HepG2 (cell line): ENCODE data around the gene RFX2. TPM values are rescaled to one million over a fixed set of nuclear protein-coding genes. Genes with fewer than 3 reads are reported as not detected.

Experiments
- AFF4 ChIP-seq: sonication (generic); formaldehyde crosslinking; IDR thresholded peaks from 2 replicates; pipeline ENCODE4 v1.4.0; 2020; ENCODE audit warnings: missing genetic modification reagents
- DNMT1 ChIP-seq: sonication (generic); formaldehyde crosslinking; IDR thresholded peaks from 2 replicates; pipeline ENCODE4 v1.5.1; 2020; ENCODE audit warnings: mild to moderate bottlenecking, missing genetic modification reagents
- ELF3 ChIP-seq: IDR thresholded peaks from 2 replicates; pipeline ENCODE4 v1.6.1; 2016; ENCODE audit warnings: missing genetic modification reagents, missing compliant biosample characterization
- HMG20A ChIP-seq: IDR thresholded peaks from 2 replicates; pipeline ENCODE4 v1.6.1; 2016; ENCODE audit warnings: borderline replicate concordance
- HNRNPK ChIP-seq: fragments of 200-400 bp; formaldehyde crosslinking; IDR thresholded peaks from 2 replicates; pipeline ENCODE4 v1.6.1; 2018; ENCODE audit warnings: low read length, low read depth, moderate library complexity, mild to moderate bottlenecking; ENCODE audit not compliant: poor library complexity, severe bottlenecking
- IRX3 ChIP-seq: sonication (generic); formaldehyde crosslinking; IDR thresholded peaks from 2 replicates; pipeline ENCODE4 v1.8.1; 2023; ENCODE audit warnings: mild to moderate bottlenecking, low read depth, missing genetic modification reagents, borderline replicate concordance
- KDM5B ChIP-seq: sonication (generic); formaldehyde crosslinking; IDR thresholded peaks from 2 replicates; pipeline ENCODE4 v1.4.0; 2020; ENCODE audit warnings: missing genetic modification reagents, mild to moderate bottlenecking, borderline replicate concordance
- NFIB ChIP-seq: sonication (generic); formaldehyde crosslinking; IDR thresholded peaks from 2 replicates; pipeline ENCODE4 v1.9.0; 2021; ENCODE audit warnings: missing genetic modification reagents, mild to moderate bottlenecking, borderline replicate concordance
- PREB ChIP-seq: sonication (generic); formaldehyde crosslinking; IDR thresholded peaks from 2 replicates; pipeline ENCODE4 v1.4.0; 2020; ENCODE audit warnings: missing genetic modification reagents
- SMYD3 ChIP-seq: sonication (generic); formaldehyde crosslinking; IDR thresholded peaks from 2 replicates; pipeline ENCODE4 v1.8.1; 2023; ENCODE audit warnings: mild to moderate bottlenecking, missing genetic modification reagents
- SOX6 ChIP-seq, 2 experiments: fragments of 450-650 bp in 1 of 2; sonication (generic) in 1 of 2; formaldehyde crosslinking in 1 of 2; IDR thresholded peaks; 2 replicates each; pipeline versions ENCODE4 v1.4.0 to v1.6.1; 2017 to 2020; ENCODE audit warnings: antibody characterized with exemption in 1 of 2, mild to moderate bottlenecking in 1 of 2, missing genetic modification reagents in 1 of 2
- SP5 ChIP-seq: IDR thresholded peaks from 2 replicates; pipeline ENCODE4 v1.6.1; 2016; ENCODE audit warnings: low read depth, borderline replicate concordance
- TARDBP ChIP-seq: sonication (generic); formaldehyde crosslinking; IDR thresholded peaks from 2 replicates; pipeline ENCODE4 v1.8.0; 2022; ENCODE audit warnings: mild to moderate bottlenecking, missing genetic modification reagents
- ZBTB26 ChIP-seq: IDR thresholded peaks from 2 replicates; pipeline ENCODE4 v1.6.1; 2016; ENCODE audit warnings: missing compliant biosample characterization, missing genetic modification reagents, borderline replicate concordance
- ZC3H4 ChIP-seq: sonication (generic); formaldehyde crosslinking; IDR thresholded peaks from 2 replicates; pipeline ENCODE4 v1.4.0; 2020; ENCODE audit warnings: missing genetic modification reagents, borderline replicate concordance
- ZNF138 ChIP-seq: sonication (generic); formaldehyde crosslinking; IDR thresholded peaks from 2 replicates; pipeline ENCODE4 v1.5.0; 2020; ENCODE audit warnings: mild to moderate bottlenecking, low read depth, missing genetic modification reagents
- ZNF180 ChIP-seq: sonication (generic); formaldehyde crosslinking; IDR thresholded peaks from 2 replicates; pipeline ENCODE4 v1.4.0; 2020; ENCODE audit warnings: low read depth, missing genetic modification reagents, borderline replicate concordance
- ZNF3 ChIP-seq: IDR thresholded peaks from 2 replicates; pipeline ENCODE4 v1.7.0; 2017; ENCODE audit warnings: inconsistent platforms
- ZNF451 ChIP-seq: sonication (generic); formaldehyde crosslinking; IDR thresholded peaks from 2 replicates; pipeline ENCODE4 v1.5.0; 2020; ENCODE audit warnings: mild to moderate bottlenecking, missing genetic modification reagents
- ZNF629 ChIP-seq: sonication (generic); formaldehyde crosslinking; conservative IDR thresholded peaks from 2 replicates; pipeline ENCODE4 v1.5.0; 2020; ENCODE audit warnings: missing genetic modification reagents
- ZNF740 ChIP-seq: sonication (generic); formaldehyde crosslinking; IDR thresholded peaks from 2 replicates; pipeline ENCODE4 v1.4.0; 2020; ENCODE audit warnings: missing genetic modification reagents
- ZNF768 ChIP-seq: sonication (generic); formaldehyde crosslinking; IDR thresholded peaks from 2 replicates; pipeline ENCODE4 v1.4.0; 2020; ENCODE audit warnings: missing genetic modification reagents
- ZNF792 ChIP-seq: IDR thresholded peaks from 2 replicates; pipeline ENCODE4 v1.6.1; 2016
- polyA plus RNA-seq, 8 experiments: library from polyadenylated mRNA; depleted of rRNA in 3 of 8; stranded (reverse) in 7 of 8; unstranded in 1 of 8; fragments of >200 nt; fragmentation: Illumina TruSeq in 4 of 8; extraction: Trizol in 4 of 8; gene quantifications; 2 replicates each; pipeline versions ENCODE4 v1.2.1 to v1.2.3, GENCODE V29; 2011 to 2016; ENCODE audit warnings: low read depth in 4 of 8, missing spikeins in 1 of 8, mixed read lengths in 1 of 8; ENCODE audit not compliant: insufficient read depth in 1 of 8
- total RNA-seq, 5 experiments: library from RNA; depleted of rRNA; stranded (reverse); fragments of >200 nt; fragmentation: Illumina TruSeq; extraction: Trizol; gene quantifications; 2 replicates each; pipeline ENCODE4 v1.2.3, GENCODE V29; 2016; ENCODE audit warnings: low read depth in 1 of 5

The RFX2 gene
- total and polyA plus RNA-seq, 2 of the 13 experiments (the other 11 are each of a cell fraction or from before 2014, with no cell fraction given): 2.8 to 3.3 TPM

- TF ChIP-seq ZNF180 (CRISPR knock-in tag) (no peak), HMG20A (peak; percentile 83; the same call in 1 of the 2 replicates), IRX3 (CRISPR knock-in tag) (peak; percentile 81; the same call in 1 of the 2 replicates), ZNF792 (peak; percentile 96; the same call in 1 of the 2 replicates), ZNF451 (CRISPR knock-in tag) (0 out of 2 replicates have a peak, but pooled peaks have one; percentile 38), SMYD3 (CRISPR knock-in tag) (peak; percentile 98), ZNF740 (CRISPR knock-in tag) (no peak), ELF3 (CRISPR knock-in tag) (peak; percentile 95), SOX6 (IDR thresholded peaks at IDR 0.05) (no peak), SOX6 (CRISPR knock-in tag; IDR thresholded peaks at IDR 0.05) (peak; percentile 93), NFIB (no peak), ZNF3 (CRISPR knock-in tag) (peak; percentile 26; the same call in 1 of the 2 replicates), HNRNPK (no peak), DNMT1 (CRISPR knock-in tag) (no peak; the same call in 1 of the 2 replicates), KDM5B (CRISPR knock-in tag) (peak; percentile 69; the same call in 1 of the 2 replicates), TARDBP (CRISPR knock-in tag) (peak; percentile 98), ZBTB26 (peak; percentile 17), ZNF629 (CRISPR knock-in tag) (peak; percentile 51; the same call in 1 of the 2 replicates), ZC3H4 (CRISPR knock-in tag) (no peak), PREB (CRISPR knock-in tag) (no peak), ZNF768 (CRISPR knock-in tag) (0 out of 2 replicates have a peak, but pooled peaks have one; percentile 35), ZNF138 (CRISPR knock-in tag) (no peak), SP5 (CRISPR knock-in tag) (peak; percentile 73), AFF4 (CRISPR knock-in tag) (0 out of 2 replicates have a peak, but pooled peaks have one; percentile 16)
These were observed 148.0 kb downstream of the RFX2 start (continued) for GRCh38 chr19:5961969-5962945.
